Activated naive CD4-positive, alpha-beta T cell treated with anti-CD3 and anti-CD28 coated beads for 36 hours (primary cell): ENCODE data around the gene DNAJC11. TPM values are rescaled to one million over a fixed set of nuclear protein-coding genes. Genes with fewer than 3 reads are reported as not detected.

Experiments used
- CTCF ChIA-PET: fragments of 350-600 bp; sonication (Branson Sonifier 250); formaldehyde crosslinking; loops from one replicate; lab custom pipeline; 2021; ENCODE audit warnings: antibody characterized with exemption; lab: Charles Lee
- DNase-seq: peaks from one replicate; pipeline ENCODE4 v3.0.0-alpha.2; 2020
- H3K27ac Mint-ChIP-seq: one replicate; pipeline ENCODE4 v1.8.0; 2021; ENCODE audit warnings: mild to moderate bottlenecking, mixed read lengths
- H3K27me3 Mint-ChIP-seq: one replicate; pipeline ENCODE4 v1.8.0; 2021; ENCODE audit warnings: low read depth, mixed read lengths
- H3K36me3 Mint-ChIP-seq: one replicate; pipeline ENCODE4 v1.8.0; 2021; ENCODE audit warnings: low read depth, mixed read lengths
- H3K4me1 Mint-ChIP-seq: one replicate; pipeline ENCODE4 v1.8.0; 2021; ENCODE audit warnings: low read depth, mixed read lengths
- H3K4me3 Mint-ChIP-seq: one replicate; pipeline ENCODE4 v1.8.0; 2021; ENCODE audit warnings: mild to moderate bottlenecking, moderate library complexity, mixed read lengths
- H3K9me3 Mint-ChIP-seq: one replicate; pipeline ENCODE4 v1.8.0; 2021; ENCODE audit warnings: mixed read lengths
- intact Hi-C: fragments of 100-400 bp; cut with micrococcal nuclease; formaldehyde crosslinking; loops from one replicate; pipeline ENCODE4 v1.15.1; 2023
- total RNA-seq, 2 experiments: library from RNA; stranded (reverse); gene quantifications; one replicate each; pipeline ENCODE4 v1.2.3, GENCODE V29; 2021

DNAJC11 gene
- total RNA-seq, 2 experiments from 2014 or later, result 31.6 to 32.5 TPM

DNA sequence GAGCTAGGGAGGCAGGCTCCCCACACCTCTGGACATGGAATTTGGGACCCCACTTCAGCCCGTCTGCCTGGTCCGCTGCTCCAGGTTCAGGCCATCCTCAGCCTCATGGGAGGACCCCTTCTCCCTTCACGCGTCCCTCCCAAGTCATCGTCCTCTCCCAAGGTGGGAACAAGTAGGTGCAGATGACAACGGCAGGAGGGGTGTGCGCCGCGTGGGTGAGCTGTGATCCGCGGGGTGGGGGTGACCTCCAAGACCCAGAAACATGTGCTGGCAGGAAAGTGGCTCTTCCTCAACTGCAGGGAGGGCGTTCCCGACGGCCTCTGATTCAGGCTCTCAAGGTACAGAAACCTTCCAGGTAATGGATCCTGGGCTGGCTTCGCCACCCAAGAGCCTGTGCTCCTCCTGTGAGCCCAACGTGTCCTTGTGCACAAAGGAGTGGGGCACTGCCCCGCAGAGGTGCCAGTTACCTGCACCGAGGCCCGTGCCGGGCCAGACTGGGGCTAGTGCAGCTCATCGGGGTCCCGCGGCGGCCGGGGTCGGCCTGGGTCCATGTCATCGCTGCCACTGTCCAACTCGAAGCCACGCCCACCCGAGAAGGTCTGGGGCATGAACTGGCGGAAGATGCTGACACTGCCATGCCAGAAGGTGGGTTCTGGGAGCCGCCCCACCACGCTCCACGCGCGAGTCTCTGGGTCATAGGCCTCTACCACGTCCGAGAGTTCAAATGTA lies 108.6 kb downstream of the DNAJC11 start:
- Mint-ChIP-seq H3K36me3 (peaks cover 26% of the 10 kb centered on the region), H3K4me3 (no peak overlapping the region), H3K9me3 (no peaks in the 10 kb centered on the region), H3K27ac (peak overlapping the region; percentile 53), H3K27me3 (no peaks in the 10 kb centered on the region), H3K4me1 (peaks cover 27% of the 10 kb centered on the region)
- DNase-seq, result no peak
- CTCF ChIA-PET, result interaction anchor here (0.7 kb wide), 1 partner anchor 1102 kb away, joined by 3 read pairs; no protein-coding TSS in a partner anchor
- intact Hi-C loops, result no loop called here

DNA sequence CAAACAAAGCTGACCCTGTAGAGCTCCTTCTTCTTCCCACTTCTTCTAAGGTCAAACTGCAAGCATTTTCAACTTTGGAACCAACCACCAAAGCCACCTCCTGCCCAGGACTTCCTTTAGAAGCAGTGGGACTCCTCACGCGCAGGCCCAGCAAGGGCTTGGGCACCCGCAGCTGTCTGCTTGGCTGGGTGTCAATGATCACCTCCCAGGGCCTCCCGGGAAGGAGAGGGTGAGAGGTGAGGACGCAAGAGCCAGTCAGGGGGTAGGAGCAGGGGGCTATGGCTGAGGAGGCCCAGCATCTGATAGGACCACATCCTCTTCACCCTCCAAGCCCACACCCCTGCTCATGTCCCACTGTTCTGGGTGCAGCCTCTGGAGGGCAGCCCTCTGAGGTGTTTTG lies 109.2 kb downstream of the DNAJC11 start:
- H3K4me1 Mint-ChIP-seq, result peaks cover 27% of the 10 kb centered on the region

DNA sequence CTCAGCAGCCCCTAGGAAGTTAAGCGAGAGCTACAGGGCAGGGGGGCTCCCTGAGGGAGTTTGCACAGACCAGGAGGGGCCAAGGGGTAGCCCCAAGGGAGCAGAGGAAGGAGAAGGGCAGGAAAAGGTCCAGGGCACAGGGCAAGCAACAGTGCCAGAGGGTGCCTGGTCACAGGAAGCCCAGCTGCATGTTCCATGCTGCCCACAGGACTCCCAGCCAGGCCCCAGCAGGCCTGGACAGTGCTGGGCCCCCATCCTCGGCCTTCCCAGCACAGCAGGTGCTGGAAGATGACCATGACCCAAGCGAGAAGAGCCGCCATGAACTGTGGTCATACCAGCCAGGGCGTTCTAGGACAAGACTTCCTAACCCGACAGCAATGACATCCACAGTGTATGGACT lies 110.0 kb downstream of the DNAJC11 start:
- intact Hi-C loops, result no loop called here
- no peak overlapping the region for H3K4me3 Mint-ChIP-seq
- H3K27ac Mint-ChIP-seq, result peak overlapping the region; percentile 50
- no peaks in the 10 kb centered on the region for H3K27me3 Mint-ChIP-seq
- peaks cover 19% of the 10 kb centered on the region for H3K36me3 Mint-ChIP-seq
- CTCF ChIA-PET, result no interaction called here
- H3K9me3 Mint-ChIP-seq, result no peaks in the 10 kb centered on the region
- no peak for DNase-seq
- peaks cover 30% of the 10 kb centered on the region for H3K4me1 Mint-ChIP-seq

More for the DNA sequence above, 109.2 kb downstream of the DNAJC11 start:
- no peaks in the 10 kb centered on the region for H3K9me3 Mint-ChIP-seq
- H3K27me3 Mint-ChIP-seq, result no peaks in the 10 kb centered on the region
- CTCF ChIA-PET, result interaction anchor here (0.7 kb wide), 1 partner anchor 1103 kb away, joined by 3 read pairs; no protein-coding TSS in a partner anchor
- H3K36me3 Mint-ChIP-seq, result peaks cover 22% of the 10 kb centered on the region
- H3K27ac Mint-ChIP-seq, result no peak overlapping the region
- H3K4me3 Mint-ChIP-seq, result no peak overlapping the region
- no peak for DNase-seq
- intact Hi-C loops, result no loop called here

- no peak for DNase-seq
- intact Hi-C loops, result no loop called here
- Mint-ChIP-seq H3K36me3 (peaks cover 18% of the 10 kb centered on the region), H3K9me3 (no peaks in the 10 kb centered on the region), H3K27ac (peak overlapping the region; percentile 53), H3K27me3 (no peaks in the 10 kb centered on the region), H3K4me1 (peaks cover 26% of the 10 kb centered on the region), H3K4me3 (no peak overlapping the region)
- CTCF ChIA-PET, result no interaction called here
These were observed 110.4 kb downstream of the DNAJC11 start for GRCh38 chr1:6591222-6591621.

DNA sequence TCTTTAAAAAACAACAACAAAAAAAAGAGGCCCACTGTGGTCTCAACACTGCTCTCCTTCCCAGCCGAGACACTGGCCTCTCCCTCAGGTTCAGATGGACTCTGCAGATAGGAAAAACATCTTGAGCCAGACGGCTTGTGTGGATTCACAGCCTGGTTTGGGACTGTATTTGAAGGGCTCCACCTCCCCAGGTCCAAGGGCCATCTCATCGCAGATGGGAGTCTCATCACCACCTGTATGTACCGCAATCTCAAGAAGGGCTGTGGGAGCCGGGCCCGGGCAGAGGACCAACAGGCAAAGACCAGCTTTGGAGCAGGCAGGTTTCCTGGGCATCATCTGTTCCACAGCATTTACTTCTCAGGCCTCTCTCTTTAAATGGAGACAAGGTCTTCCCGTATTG lies 111.6 kb downstream of the DNAJC11 start:
- Mint-ChIP-seq H3K36me3 (peaks cover 7% of the 10 kb centered on the region), H3K27me3 (no peaks in the 10 kb centered on the region), H3K4me3 (no peak overlapping the region), H3K27ac (peak overlapping the region; percentile 41), H3K4me1 (peaks cover 19% of the 10 kb centered on the region), H3K9me3 (no peaks in the 10 kb centered on the region)
- CTCF ChIA-PET, result interaction anchor here (1.9 kb wide), 1 partner anchor 10 kb away, joined by 7 read pairs; no protein-coding TSS in a partner anchor
- intact Hi-C loops, result no loop called here
- no peak for DNase-seq

DNA sequence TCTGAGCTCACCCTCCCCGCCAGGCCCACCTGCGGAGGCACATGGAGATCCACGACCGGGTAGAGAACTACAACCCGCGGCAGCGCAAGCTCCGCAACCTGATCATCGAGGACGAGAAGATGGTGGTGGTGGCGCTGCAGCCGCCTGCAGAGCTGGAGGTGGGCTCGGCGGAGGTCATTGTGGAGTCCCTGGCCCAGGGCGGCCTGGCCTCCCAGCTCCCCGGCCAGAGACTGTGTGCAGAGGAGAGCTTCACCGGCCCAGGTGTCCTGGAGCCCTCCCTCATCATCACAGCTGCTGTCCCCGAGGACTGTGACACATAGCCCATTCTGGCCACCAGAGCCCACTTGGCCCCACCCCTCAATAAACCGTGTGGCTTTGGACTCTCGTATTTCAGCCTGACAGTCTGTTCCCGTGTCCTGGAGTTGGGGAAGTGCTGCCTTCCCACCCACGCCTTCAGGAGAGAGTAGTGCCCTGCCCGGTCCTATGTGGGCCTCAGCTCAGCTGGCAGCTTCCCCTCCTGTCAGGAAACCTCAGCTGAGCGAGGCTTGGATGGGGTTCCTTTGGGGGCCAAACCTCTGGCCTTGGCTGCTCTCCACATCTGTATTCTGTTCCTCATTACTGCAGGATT lies 112.6 kb downstream of the DNAJC11 start:
- CTCF ChIA-PET, result interaction anchor here (0.7 to 1.9 kb wide), 2 partner anchors 11 to 100 kb away, joined by 3 to 7 read pairs; no protein-coding TSS in a partner anchor
- Mint-ChIP-seq H3K4me3 (no peak overlapping the region), H3K9me3 (no peaks in the 10 kb centered on the region), H3K27me3 (no peaks in the 10 kb centered on the region), H3K4me1 (peaks cover 23% of the 10 kb centered on the region), H3K36me3 (peaks cover 2% of the 10 kb centered on the region), H3K27ac (no peak overlapping the region)
- DNase-seq, result no peak
- intact Hi-C loops, result no loop called here

GRCh38 chr1:6588128-6588892 lies 113.3 kb downstream of the DNAJC11 start:
- no peaks in the 10 kb centered on the region for H3K27me3 Mint-ChIP-seq
- no peaks in the 10 kb centered on the region for H3K36me3 Mint-ChIP-seq
- CTCF ChIA-PET, result interaction anchor here (0.7 to 1.9 kb wide), 2 partner anchors 12 to 99 kb away, joined by 3 to 7 read pairs; no protein-coding TSS in a partner anchor
- no peak overlapping the region for H3K4me3 Mint-ChIP-seq
- peaks cover 21% of the 10 kb centered on the region for H3K4me1 Mint-ChIP-seq
- DNase-seq, result no peak
- H3K27ac Mint-ChIP-seq, result peak overlapping the region; percentile 69
- intact Hi-C loops, result no loop called here
- H3K9me3 Mint-ChIP-seq, result no peaks in the 10 kb centered on the region

DNA sequence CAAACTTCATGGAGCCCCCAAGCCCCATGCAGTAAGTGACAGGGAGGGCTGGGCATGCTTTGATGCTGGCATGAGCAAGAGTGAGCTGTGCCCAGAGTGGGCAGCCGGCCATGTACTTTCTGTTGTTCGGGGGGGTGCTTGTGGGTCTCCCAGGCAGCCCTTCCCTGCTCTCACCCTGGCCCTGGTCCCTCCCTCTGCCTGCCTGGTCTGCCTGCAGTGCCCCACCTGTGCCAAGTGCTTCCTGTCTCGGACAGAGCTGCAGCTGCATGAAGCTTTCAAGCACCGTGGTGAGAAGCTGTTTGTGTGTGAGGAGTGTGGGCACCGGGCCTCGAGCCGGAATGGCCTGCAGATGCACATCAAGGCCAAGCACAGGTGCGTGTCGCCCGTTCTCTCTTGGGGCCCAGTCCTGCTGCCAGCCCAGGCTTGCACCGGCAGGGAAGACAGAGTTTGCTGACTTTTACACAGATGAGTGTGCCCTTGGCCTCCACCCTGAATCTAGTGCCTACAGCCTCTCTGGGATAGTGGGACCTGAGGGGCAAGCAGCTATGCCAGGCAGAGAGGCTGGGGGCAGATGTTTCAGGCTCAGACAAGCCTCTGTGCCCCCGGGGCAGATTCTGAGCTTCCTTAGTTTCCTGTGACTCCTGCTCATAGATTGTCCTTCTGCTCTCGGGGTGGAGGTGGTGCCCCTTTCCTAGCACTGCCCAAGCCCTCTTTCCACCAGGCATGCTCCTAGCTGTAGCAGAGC lies 114.2 kb downstream of the DNAJC11 start:
- H3K27ac Mint-ChIP-seq, result peak overlapping the region; percentile 69

GRCh38 chr1:6586404-6586816 lies 115.2 kb downstream of the DNAJC11 start:
- intact Hi-C loops, result no loop called here
- Mint-ChIP-seq H3K9me3 (no peaks in the 10 kb centered on the region), H3K27me3 (no peaks in the 10 kb centered on the region), H3K36me3 (peaks cover 1% of the 10 kb centered on the region), H3K27ac (no peak overlapping the region), H3K4me3 (no peak overlapping the region), H3K4me1 (peaks cover 30% of the 10 kb centered on the region)
- no peak for DNase-seq
- CTCF ChIA-PET, result no interaction called here

More for the DNA sequence above, 114.2 kb downstream of the DNAJC11 start:
- peaks cover 22% of the 10 kb centered on the region for H3K4me1 Mint-ChIP-seq
- no peaks in the 10 kb centered on the region for H3K9me3 Mint-ChIP-seq
- intact Hi-C loops, result no loop called here
- no peak for DNase-seq
- no peaks in the 10 kb centered on the region for H3K27me3 Mint-ChIP-seq
- H3K36me3 Mint-ChIP-seq, result no peaks in the 10 kb centered on the region
- CTCF ChIA-PET, result no interaction called here
- no peak overlapping the region for H3K4me3 Mint-ChIP-seq

GRCh38 chr1:6585841-6586240 lies 115.8 kb downstream of the DNAJC11 start:
- no peak overlapping the region for H3K4me3 Mint-ChIP-seq
- no peaks in the 10 kb centered on the region for H3K9me3 Mint-ChIP-seq
- no peaks in the 10 kb centered on the region for H3K27me3 Mint-ChIP-seq
- DNase-seq, result no peak
- intact Hi-C loops, result no loop called here
- H3K27ac Mint-ChIP-seq, result no peak overlapping the region
- CTCF ChIA-PET, result no interaction called here
- peaks cover 2% of the 10 kb centered on the region for H3K36me3 Mint-ChIP-seq
- peaks cover 35% of the 10 kb centered on the region for H3K4me1 Mint-ChIP-seq

GRCh38 chr1:6585081-6585722 lies 116.4 kb downstream of the DNAJC11 start:
- DNase-seq, result no peak
- Mint-ChIP-seq H3K27ac (no peak overlapping the region), H3K27me3 (no peaks in the 10 kb centered on the region), H3K4me3 (no peak overlapping the region), H3K4me1 (peaks cover 40% of the 10 kb centered on the region), H3K9me3 (no peaks in the 10 kb centered on the region), H3K36me3 (peaks cover 3% of the 10 kb centered on the region)
- intact Hi-C loops, result no loop called here
- CTCF ChIA-PET, result no interaction called here
